Activated naive CD4-positive, alpha-beta T cell treated with anti-CD3 and anti-CD28 coated beads, Interleukin-2, amount 50 U/mL, for 16 hours (primary cell): ENCODE measurements around the gene GDAP2.
A peak's percentile ranks its signal among the peaks of the same experiment; 100 is the strongest.
"Not testable (repeated sequence)": the region's sequence is repeated elsewhere in the genome, so short reads cannot be mapped to it uniquely, and the experiment has no call there.

Experiments
- DNase-seq: peaks from one replicate; pipeline ENCODE4 v3.0.0-alpha.2; 2020

The GDAP2 gene

DNA sequence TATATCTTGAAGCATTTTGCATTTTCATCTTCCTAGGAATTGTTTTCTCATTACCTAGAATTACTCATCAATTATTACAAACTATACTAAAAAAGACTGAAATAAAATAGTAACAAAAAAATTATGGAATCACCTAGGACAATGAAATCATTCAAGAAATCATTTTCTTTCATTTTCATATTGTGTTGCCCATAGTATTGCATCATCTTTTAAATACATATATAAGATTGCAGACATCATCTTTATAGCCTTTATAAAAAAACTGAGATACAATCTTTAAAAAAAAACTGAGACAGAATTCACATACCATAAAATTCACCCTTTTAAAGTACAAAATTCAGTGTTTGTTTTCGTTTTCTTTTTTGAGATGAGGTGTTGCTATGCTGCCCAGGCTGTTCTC, 29.6 kb downstream of the GDAP2 start:
- no peak for DNase-seq

DNA sequence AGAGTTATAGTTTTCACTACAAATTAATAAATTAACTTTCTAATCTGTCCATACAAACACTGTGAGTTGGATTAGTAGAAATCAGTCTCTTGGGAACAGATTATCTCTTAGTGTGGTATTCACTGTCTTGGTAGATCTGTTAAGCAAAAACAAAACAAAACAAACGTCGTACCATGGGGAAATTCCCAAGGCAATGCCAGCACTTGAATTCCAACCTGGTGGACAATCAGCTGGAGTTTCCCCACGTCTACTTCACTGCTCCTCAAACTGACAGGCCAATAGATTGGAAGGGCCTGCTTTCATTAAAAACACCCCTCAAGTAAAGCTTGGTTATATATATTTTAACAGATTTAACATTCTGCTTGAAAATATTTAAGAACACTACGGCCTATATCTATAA, 31.9 kb downstream of the GDAP2 start:
- no peak for DNase-seq

GRCh38 chr1:117895482-117896114, 33.8 kb downstream of the GDAP2 start:
- peak; percentile 53 for DNase-seq

DNA sequence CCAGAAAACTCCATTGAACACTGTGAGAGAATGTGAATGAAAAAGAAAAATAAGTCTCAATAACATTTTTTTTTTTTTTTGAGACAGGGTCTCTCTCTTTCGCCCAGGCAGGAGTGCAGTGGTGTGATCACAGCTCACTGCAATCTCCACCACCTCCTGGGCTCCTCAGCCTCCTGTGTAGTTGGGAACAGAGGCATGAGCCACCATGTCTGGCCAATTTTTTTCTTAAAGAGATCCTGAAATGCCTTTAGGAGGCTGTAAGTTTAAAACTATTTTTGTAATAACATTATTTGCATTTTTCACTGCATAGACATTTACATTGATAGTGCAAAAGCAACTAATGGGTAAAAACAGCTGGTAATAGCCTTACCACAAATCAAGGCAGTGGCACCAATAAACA, 35.3 kb downstream of the GDAP2 start:
- DNase-seq, result no peak

DNA sequence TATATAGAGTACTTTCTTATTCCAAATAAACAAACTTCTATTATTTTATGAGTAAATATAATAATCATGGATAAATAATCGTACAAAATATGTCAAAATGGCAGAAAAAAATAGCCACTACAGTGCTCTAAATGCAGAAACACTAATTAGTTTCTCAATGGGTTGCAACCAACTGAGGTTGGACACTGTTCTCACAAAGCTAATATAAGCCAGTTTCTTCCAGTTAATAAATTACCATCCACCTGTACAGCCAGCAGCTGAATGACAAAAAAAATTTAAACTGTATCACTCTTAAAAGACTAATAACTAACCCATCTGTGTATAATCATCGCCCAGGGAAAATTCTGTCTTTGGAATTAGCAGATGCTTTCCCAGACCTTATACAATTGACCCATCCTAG, 36.9 kb downstream of the GDAP2 start:
- no peak for DNase-seq

DNA sequence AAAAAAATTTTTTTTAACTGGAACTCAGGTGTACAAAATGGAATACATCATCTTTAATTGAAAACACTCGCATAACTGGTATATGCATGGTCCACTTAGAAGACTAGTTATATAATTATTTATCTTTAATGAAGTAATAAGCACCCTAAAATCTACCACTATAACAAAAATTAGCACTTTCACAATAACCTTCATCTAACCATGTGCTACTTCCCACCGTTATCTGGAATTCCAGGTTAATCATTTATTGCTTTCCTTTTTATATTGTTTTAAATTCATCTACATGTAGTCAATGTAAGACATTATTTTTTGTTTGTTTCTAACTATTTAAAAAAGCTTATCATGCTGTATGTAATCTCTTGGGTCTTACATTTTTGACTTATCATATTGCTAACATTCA, 39.0 kb downstream of the GDAP2 start:
- no peak for DNase-seq

- DNase-seq, result no peak
Measured at GRCh38 chr1:117886101-117886795, 43.2 kb downstream of the GDAP2 start.

DNA sequence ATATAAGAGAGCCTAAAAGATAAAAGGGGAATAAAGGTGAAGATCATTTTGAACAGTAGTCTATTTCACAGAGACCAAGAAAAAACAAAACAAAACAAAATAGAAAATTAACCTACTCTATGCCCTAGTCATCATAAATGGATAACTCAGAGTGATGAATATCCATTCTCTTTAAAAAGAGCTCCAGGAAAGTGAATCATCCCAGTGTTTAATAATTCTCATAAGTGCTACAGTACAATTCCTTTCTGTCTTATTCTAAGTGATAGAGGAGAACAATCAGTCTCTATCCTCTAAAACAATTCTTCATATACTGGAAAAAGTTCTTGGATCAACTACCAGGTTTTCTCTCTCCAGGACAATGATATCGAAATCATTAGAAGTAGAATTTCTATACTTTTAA, 45.8 kb downstream of the GDAP2 start:
- no peak for DNase-seq

DNA sequence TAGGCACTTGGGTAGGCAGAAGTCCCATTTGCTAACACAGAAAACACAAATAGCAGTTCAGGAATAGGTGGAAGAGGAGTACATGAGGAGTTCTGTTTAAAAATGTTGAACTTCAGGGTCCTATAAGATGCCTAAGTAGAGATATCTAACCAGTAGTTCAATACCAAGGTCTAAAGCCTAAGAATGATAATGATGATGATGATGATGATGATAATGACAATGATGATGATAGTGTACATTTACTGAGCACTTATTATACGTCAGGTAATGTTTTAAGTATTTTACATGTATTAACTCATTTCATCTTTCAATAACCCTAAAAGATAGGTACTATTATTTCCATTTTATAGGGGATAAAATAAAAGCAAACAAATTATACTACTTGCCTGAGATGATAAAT, 50.1 kb downstream of the GDAP2 start:
- DNase-seq, result no peak

- no peak for DNase-seq
Measured at GRCh38 chr1:117877823-117878222, 51.6 kb downstream of the GDAP2 start.

DNA sequence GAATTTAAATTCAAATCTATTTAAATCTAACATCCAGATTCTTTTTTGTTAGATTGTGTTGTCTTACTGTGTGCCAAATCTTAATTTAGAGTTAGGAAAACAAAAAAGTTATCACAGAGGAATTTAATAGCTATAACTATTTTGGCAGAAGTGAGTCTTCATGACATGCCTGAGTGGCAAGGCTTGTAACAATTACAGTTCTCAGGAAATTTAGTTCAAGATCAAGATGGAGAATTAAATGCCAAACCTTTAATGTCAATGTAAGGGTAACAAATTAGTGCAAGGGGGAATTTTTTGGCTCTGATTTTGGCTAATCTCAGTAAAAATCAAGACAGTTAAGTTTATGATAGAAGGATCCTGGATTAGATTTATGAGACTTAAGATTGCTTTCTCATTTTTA, 58.4 kb downstream of the GDAP2 start:
- no peak for DNase-seq

DNA sequence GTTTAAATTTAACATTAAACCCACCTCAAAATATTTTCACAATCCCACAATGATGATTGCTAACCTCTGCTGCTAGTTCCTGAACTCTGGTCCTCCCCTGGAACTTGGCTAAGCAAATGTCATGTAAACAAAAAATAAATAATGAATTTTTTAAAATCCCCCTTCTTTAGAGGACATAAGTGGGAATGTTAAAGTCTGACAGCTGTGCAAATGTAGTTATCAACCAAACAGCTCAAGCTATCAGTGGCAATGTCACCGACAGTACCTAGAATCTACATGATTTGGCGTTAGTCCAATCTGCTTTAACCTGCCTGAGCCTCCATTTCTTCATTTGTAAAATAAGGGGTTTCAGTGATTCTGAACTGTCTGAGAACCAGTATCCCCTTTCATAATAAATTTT, 67.7 kb downstream of the GDAP2 start:
- no peak for DNase-seq

DNA sequence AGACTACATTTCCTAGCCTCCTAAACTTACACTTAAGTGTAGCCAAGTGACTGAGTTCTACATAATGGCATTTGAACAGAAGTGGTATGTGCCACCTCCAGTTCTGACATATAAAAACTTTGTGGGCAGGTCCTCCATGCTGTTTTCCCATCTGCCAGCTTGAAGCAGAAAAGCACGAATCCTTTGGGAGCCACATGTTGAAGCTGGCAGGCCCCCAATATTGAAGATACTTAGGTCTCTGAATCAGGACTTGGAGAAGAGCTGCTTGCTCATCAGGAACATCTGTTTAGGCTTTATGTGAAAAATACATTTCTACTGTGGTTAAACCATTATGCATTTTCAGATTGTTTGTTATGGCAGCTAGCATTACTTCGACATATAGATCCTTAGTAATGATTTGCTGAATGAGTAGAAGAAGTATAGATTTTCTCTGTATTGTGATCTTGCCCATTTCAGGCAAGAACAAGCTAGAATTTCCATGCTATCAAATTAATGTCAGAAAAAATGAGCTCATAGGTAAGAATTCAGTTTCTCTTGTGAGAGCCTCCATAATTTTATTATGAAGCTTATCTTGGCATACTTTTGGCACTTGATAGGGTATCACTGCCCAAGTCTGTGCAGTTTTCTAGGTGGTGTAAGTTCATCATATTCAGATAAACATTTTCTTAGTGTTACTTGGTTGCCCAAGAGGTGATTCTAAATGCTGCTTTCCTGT, 68.4 kb downstream of the GDAP2 start:
- no peak for DNase-seq

DNA sequence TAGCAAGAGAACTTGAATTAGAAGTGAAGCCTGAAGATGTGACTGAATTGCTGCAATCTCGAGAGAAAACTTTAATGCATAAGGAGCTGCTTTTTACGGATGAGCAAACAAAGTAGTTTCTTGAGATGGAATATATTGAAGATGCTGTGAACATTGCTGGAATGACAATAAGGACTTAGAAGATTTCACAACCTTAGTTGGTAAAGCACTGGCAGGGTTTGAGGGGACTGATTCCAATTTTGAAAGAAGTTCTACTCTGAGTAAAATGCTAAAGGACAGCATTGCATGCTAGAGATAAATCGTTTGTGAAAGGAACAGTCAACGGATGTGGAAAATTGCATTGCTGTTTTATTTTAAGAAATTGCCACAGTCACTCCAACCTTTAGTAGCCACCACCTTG, 69.5 kb downstream of the GDAP2 start:
- DNase-seq, result no peak

- DNase-seq, result no peak
Measured at GRCh38 chr1:117857418-117857817, 72.0 kb downstream of the GDAP2 start.

DNA sequence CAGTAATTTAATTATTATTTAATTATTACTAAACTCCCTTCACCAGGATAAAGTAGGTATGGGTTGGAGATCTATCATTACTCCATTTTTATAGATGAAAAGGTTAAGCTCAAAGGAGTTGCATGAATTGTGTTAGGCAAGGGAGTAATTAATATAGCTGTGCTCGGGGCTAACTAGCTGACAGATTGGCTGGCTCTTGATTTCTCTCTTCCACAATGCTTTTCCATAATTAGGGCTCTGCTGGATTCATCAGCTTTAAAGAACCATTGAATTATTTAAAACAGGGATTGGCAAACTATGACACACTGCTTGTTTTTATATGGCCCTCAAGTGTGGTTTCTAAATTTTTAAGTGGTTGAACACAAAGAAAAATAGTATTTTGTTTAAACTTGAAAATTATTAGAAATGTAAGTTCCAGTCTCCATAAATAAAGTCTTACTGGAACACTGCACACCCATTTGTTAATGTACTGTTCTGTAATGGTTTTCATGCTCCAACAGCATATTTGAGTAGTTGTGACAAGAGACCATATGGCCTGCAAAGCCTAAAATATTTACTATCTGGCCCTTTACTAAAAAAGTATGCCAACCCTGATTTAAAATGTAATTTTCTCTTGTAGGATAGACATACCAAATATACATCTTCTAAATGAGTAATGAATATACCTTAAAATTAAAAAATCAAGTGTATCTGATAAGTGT, 76.4 kb downstream of the GDAP2 start:
- DNase-seq, result no peak

DNA sequence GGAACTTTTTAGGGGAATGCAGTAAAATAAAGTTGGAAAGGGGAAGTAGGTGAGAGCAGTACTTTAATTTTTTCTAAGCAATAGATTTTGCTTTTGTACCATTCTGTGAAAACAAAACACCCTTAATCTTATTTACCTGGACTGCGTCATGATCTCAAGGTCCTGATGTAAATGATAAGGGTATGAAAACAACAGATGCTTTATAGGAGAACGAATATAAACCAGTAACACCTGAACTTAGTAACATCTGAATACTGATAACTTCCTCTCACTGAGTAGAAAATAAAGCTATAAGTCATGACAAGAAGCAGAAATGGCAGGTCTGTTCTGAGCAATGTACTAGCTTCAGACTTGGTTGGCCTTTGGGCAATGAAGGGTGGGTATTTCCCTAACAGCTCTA, 77.7 kb downstream of the GDAP2 start:
- no peak for DNase-seq

- no peak for DNase-seq
Measured at GRCh38 chr1:117846674-117847425, 82.6 kb downstream of the GDAP2 start.

DNA sequence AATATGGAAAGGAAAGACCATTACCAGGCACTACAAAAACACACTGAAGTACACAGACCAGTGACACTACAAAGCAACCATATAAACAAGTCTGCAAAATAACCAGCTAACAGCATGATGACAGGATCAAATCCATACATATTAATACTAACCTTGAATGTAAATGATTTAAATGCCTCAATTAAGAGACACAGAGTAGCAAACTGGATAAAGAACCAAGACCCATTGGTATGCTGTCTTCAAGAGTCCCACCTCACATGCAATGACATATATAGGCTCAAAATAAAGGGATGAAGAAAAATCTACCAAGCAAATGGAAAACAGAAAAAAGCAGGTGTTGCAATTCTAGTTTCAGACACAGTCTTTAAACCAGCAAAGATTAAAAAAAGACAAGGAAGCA, 84.9 kb downstream of the GDAP2 start:
- DNase-seq, result not testable (repeated sequence)

DNA sequence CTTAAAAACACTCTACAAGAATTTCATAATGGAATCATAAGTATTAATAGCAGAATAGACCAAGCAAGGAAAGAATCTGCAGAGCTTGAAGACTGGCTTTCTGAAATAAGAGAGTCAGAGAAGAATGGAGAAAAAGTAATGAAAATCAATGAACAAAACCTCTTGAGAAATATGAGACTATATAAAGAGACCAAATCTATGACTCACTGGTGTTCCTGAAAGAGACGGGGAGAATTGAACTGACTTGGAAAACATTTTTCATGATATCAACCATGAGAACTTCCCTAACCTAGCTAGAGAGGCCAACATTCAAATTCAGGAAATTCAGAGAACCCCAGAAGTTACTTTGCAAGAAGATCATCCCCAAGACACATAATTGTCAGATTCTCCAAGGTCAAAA, 85.6 kb downstream of the GDAP2 start:
- DNase-seq, result no peak

- DNase-seq, result no peak
Measured at GRCh38 chr1:117842408-117843170, 86.8 kb downstream of the GDAP2 start.

DNA sequence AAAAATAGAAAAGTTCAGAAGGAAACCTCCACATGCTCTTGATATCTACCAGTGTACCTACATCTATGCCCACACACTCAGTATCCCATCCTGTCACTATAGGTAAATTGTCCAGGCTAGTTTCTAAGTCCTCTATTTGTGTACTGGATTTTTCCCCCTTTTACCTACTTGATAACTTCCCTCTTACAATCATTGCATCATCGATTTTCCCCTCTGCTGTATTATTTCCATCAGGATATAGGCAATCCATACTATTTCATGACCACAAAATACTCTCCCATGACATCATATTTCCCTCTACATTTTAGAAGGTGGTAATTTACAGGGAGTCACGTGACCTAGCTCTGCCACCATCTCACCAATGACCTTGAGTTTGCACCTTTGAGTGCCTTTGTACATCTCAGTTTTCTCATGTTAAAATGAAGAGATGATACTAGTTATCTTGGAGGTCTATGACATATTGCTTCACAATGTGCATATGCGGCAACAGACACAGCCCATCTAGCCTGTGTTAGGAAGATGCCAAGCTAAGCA, 88.2 kb downstream of the GDAP2 start:
- DNase-seq, result no peak
